Right atrium auricular region (tissue), 2 donors: ENCODE data around the gene MRPL4. TPM values are rescaled to one million over a fixed set of nuclear protein-coding genes. Genes with fewer than 3 reads are reported as not detected.

Experiments
- DNase-seq: peaks from one replicate; pipeline ENCODE4 v3.0.0-alpha.2; 2019; ENCODE audit warnings: low spot score
- H3K27ac ChIP-seq, 2 donors: fragments of 200-600 bp; sonication (generic); 1 replicate in 1 of 2; 2 replicates in 1 of 2; pipeline ENCODE4 v1.5.1; 2016 to 2019
- H3K27me3 ChIP-seq, 2 donors: fragments of 200-600 bp; sonication (generic); one replicate each; pipeline versions ENCODE4 v1.5.1 to v1.6.0; 2017 to 2019
- H3K36me3 ChIP-seq: fragments of 200-600 bp; sonication (generic); one replicate; pipeline ENCODE4 v1.5.1; 2016
- H3K4me1 ChIP-seq, 2 donors: fragments of 200-600 bp; sonication (generic); one replicate each; pipeline versions ENCODE4 v1.5.1 to v1.6.0; 2017 to 2019
- H3K4me3 ChIP-seq, 2 donors: fragments of 200-600 bp; sonication (generic); 1 replicate in 1 of 2; 2 replicates in 1 of 2; pipeline ENCODE4 v1.5.1; 2017 to 2019; ENCODE audit warnings: mild to moderate bottlenecking in 1 of 2, moderate library complexity in 1 of 2
- H3K9me3 ChIP-seq, 2 donors: fragments of 200-600 bp; sonication (generic); one replicate each; pipeline ENCODE4 v1.5.1; 2019
- CTCF ChIP-seq, 2 donors: fragments of 200-600 bp; sonication (generic); IDR thresholded peaks; one replicate each; pipeline ENCODE4 v1.5.1; 2019; ENCODE audit warnings: antibody characterized with exemption in 2 of 2
- total RNA-seq, 2 donors: library from RNA; depleted of rRNA; stranded (reverse); fragments of >200 nt; gene quantifications; one replicate each; pipeline ENCODE4 v1.1.0, GENCODE V29; 2016

MRPL4 gene
- total RNA-seq, 2 donors from 2014 or later = 75.9 to 86.3 TPM

DNA sequence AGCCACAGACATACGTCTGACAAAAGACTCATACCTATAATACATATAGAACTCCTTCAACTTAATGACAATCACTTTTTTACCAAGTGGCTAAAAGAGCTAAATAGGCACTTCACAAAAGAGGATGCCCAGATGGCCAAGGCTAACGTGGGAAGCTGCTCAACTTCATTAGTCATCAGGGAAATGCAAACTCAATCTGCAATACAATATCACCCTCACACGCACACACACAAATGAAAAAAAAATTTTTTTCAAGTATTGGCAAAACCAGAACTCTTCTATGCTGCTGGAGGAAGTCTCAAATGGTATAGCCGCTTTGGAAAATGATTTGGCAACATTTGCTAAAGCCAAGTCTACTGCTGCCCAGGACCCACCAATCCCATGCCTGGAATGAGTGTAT lies 42.7 kb upstream of the MRPL4 start:
- Histone ChIP-seq H3K27ac (no peak overlapping the region), H3K4me3 (no peak overlapping the region), H3K9me3 (peaks cover 0 to 5% of the 10 kb centered on the region in 2 donors), H3K4me1 (no peaks in the 10 kb centered on the region), H3K36me3 (no peaks in the 10 kb centered on the region), H3K27me3 (no peaks in the 10 kb centered on the region)
- no peak for DNase-seq
- TF ChIP-seq CTCF (IDR thresholded peaks at IDR 0.05) = no peak

DNA sequence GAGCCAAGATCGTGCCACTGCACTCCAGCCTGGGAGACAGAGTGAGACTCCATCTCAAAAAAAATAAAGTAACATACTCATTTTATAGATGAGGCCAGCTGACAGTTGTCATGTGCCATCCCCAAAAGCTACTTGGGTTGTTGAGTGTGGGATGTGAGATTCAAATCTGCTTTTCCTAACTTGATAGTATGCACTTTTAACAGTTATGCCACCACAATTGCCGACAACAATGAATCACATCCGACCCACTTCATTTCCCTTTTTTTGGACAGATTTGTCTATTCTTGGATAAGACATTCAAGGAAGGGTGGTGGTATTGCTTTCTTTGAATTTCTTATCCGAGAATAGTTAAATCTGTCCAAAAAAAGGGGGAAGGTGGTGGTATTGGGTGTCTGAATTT lies 41.0 kb upstream of the MRPL4 start:
- Histone ChIP-seq H3K4me1 (no peaks in the 10 kb centered on the region), H3K27me3 (no peaks in the 10 kb centered on the region), H3K27ac (no peak overlapping the region), H3K9me3 (peaks cover 0 to 5% of the 10 kb centered on the region in 2 donors), H3K4me3 (no peak overlapping the region), H3K36me3 (no peaks in the 10 kb centered on the region)
- DNase-seq = no peak
- no peak for TF ChIP-seq CTCF (IDR thresholded peaks at IDR 0.05)

DNA sequence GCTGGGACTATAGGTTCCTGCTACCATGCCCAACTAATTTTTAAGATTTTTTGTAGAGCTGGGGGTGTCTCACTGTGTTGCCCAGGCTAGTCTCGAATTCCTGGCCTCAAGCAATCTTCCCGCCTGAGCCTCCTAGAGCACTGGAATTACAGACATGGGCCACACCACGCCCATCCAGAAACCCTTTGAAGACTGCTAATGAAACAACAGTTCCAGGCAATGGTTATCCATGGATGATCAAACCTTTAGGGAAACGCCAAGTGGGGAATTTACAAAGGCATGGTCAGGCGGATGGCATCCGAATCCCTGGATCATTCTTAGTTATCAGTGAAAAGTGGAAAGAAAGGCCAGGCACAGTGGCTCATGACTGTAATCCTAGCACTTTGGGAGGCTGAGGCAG lies 40.3 kb upstream of the MRPL4 start:
- H3K4me1 ChIP-seq = no peaks in the 10 kb centered on the region
- DNase-seq = no peak
- peaks cover 0 to 5% of the 10 kb centered on the region in 2 donors for H3K9me3 ChIP-seq
- H3K27ac ChIP-seq = no peak overlapping the region
- no peaks in the 10 kb centered on the region for H3K36me3 ChIP-seq
- no peak overlapping the region for H3K4me3 ChIP-seq
- TF ChIP-seq CTCF (IDR thresholded peaks at IDR 0.05) = no peak
- no peaks in the 10 kb centered on the region for H3K27me3 ChIP-seq

- Histone ChIP-seq H3K27ac (no peak overlapping the region), H3K36me3 (no peaks in the 10 kb centered on the region), H3K27me3 (no peaks in the 10 kb centered on the region), H3K9me3 (no peaks in the 10 kb centered on the region), H3K4me3 (no peak overlapping the region), H3K4me1 (no peaks in the 10 kb centered on the region)
- DNase-seq = no peak
- TF ChIP-seq CTCF (IDR thresholded peaks at IDR 0.05) = no peak
Measured at GRCh38 chr19:10214784-10215183, 37.2 kb upstream of the MRPL4 start.

DNA sequence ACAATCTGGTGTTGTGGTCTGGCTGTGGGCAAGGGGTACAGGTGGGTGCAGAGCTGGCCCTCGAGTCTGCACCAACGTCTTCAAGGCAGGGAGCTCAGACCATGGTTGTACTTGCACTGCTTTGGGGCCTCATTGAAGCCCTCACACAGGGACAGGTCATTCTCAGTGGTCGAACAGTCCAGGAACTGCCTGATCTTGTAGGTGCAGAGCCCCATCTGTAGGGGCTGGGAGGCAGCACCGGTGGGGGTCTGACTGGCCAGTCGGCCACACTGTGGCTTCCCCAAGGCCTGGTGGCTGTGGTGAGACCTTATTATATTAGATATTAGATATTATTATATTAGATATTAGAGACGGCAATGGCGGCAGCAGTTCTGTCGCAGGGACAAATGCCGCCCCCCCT lies 34.9 kb upstream of the MRPL4 start:
- TF ChIP-seq CTCF (IDR thresholded peaks at IDR 0.05) = no peak
- Histone ChIP-seq H3K27me3 (no peaks in the 10 kb centered on the region), H3K27ac (no peak overlapping the region), H3K36me3 (no peaks in the 10 kb centered on the region), H3K4me3 (no peak overlapping the region), H3K4me1 (no peaks in the 10 kb centered on the region), H3K9me3 (no peaks in the 10 kb centered on the region)
- no peak for DNase-seq

- Histone ChIP-seq H3K4me3 (no peak overlapping the region), H3K36me3 (peaks cover 11% of the 10 kb centered on the region), H3K4me1 (no peaks in the 10 kb centered on the region), H3K27me3 (no peaks in the 10 kb centered on the region), H3K27ac (no peak overlapping the region), H3K9me3 (no peaks in the 10 kb centered on the region)
- no peak for TF ChIP-seq CTCF (IDR thresholded peaks at IDR 0.05)
- no peak for DNase-seq
Measured at GRCh38 chr19:10219678-10220077, 32.3 kb upstream of the MRPL4 start.
